K562 (cell line): ENCODE measurements around the gene RNF150. TPM values are rescaled to one million over a fixed set of nuclear protein-coding genes. Genes with fewer than 3 reads are reported as not detected.

Experiments
- ATAC-seq: fragments of 200-7000 bp; cut with Tn5 transposase; 3 replicates; pipeline ENCODE4 v1.9.1; 2020; ENCODE audit warnings: moderate library complexity
- BruUV-seq: library from RNA; stranded (reverse); fragments of 400-500 nt; replicated peaks from 2 replicates; lab custom pipeline; 2021; lab: Mats Ljungman, UMichigan
- CTCF ChIA-PET: fragments of 300-600 bp; formaldehyde crosslinking; extraction: SDS; loops from one replicate; lab custom pipeline; 2021; ENCODE audit warnings: low intra/inter-chr PET ratio; lab: Yijun Ruan, JAX
- POLR2A ChIA-PET: fragments of 300-600, 350-650 bp; sonication (Branson Sonifier 250); formaldehyde crosslinking; extraction: SDS; loops from one replicate; lab custom pipeline; 2021; ENCODE audit warnings: antibody characterized with exemption, inconsistent platforms; lab: Yijun Ruan, JAX
- DNase-seq, 4 experiments: peaks; one replicate each; pipeline versions ENCODE4 v3.0.0 to v3.0.0-alpha.2; 2011 to 2018; ENCODE audit warnings: low spot score in 3 of 4, mixed read lengths in 3 of 4; ENCODE audit errors: extremely low read depth in 1 of 4
- FAIRE-seq: peaks from 2 replicates; lab custom pipeline; 2011; peaks lifted over from hg19 to GRCh38; lab: Jason Lieb, UNC
- H2AFZ ChIP-seq: 2 replicates; pipeline ENCODE4 v1.6.0; 2011; ENCODE audit warnings: low read depth, low read length, control low read depth, inconsistent platforms
- H3K27ac ChIP-seq: fragments of 200-600 bp; 3 replicates; pipeline ENCODE4 v1.8.0; 2011; ENCODE audit warnings: low read depth, mild to moderate bottlenecking, control low read depth, inconsistent platforms, low read length, moderate library complexity, mixed read lengths; ENCODE audit errors: extremely low read depth
- H3K27me3 ChIP-seq, 2 experiments: fragments of 300-600 bp in 1 of 2; 2 replicates in 1 of 2; 3 replicates in 1 of 2; pipeline versions ENCODE4 v1.6.0 to v1.8.0; 2011; ENCODE audit warnings: inconsistent platforms in 2 of 2, low read length in 2 of 2, mild to moderate bottlenecking in 1 of 2, mixed read lengths in 1 of 2, moderate library complexity in 1 of 2; ENCODE audit not compliant: control insufficient read depth in 2 of 2, insufficient read depth in 2 of 2
- H3K36me3 ChIP-seq: fragments of 300-600 bp; 3 replicates; pipeline ENCODE4 v1.8.0; 2011; ENCODE audit warnings: mild to moderate bottlenecking, low read length, inconsistent platforms; ENCODE audit not compliant: control insufficient read depth, insufficient read depth
- H3K4me1 ChIP-seq, 2 experiments: fragments of 200-600 bp in 1 of 2; replicated peaks in 1 of 2; 2 replicates in 1 of 2; 3 replicates in 1 of 2; pipeline versions ENCODE4 v1.5.1 to v1.8.0; 2011; ENCODE audit warnings: inconsistent platforms in 2 of 2, low read length in 2 of 2, mild to moderate bottlenecking in 1 of 2, mixed read lengths in 1 of 2, moderate library complexity in 1 of 2; ENCODE audit not compliant: control insufficient read depth in 2 of 2, insufficient read depth in 2 of 2
- H3K4me2 ChIP-seq: 2 replicates; pipeline ENCODE4 v1.6.1; 2011; ENCODE audit warnings: low read length, control low read depth, inconsistent platforms, mixed read lengths; ENCODE audit not compliant: insufficient read depth
- H3K4me3 ChIP-seq: fragments of 200-600 bp; sonication (generic), shearing (Covaris generic); 2 replicates; pipeline ENCODE4 v1.5.1; 2016; ENCODE audit warnings: control low read depth, inconsistent platforms
- H3K79me2 ChIP-seq: fragments of 200-600 bp; 3 replicates; pipeline ENCODE4 v1.8.0; 2011; ENCODE audit warnings: low read length, inconsistent platforms; ENCODE audit not compliant: control insufficient read depth, insufficient read depth
- H3K9ac ChIP-seq, 2 experiments: 2 replicates each; pipeline versions ENCODE4 v1.6.0 to v1.6.1; 2011; ENCODE audit warnings: low read depth in 2 of 2, low read length in 2 of 2, control low read depth in 1 of 2, inconsistent platforms in 1 of 2, mild to moderate bottlenecking in 1 of 2, mixed read lengths in 1 of 2; ENCODE audit not compliant: insufficient read depth in 1 of 2
- H3K9me1 ChIP-seq: one replicate; pipeline ENCODE4 v1.6.0; 2011; ENCODE audit warnings: inconsistent platforms, mild to moderate bottlenecking, low read length, moderate library complexity; ENCODE audit not compliant: control insufficient read depth, insufficient read depth
- H3K9me3 ChIP-seq: replicated peaks from 2 replicates; pipeline ENCODE4 v1.5.1; 2011; ENCODE audit warnings: low read depth, low read length, inconsistent platforms; ENCODE audit not compliant: control insufficient read depth, insufficient read depth
- H4K20me1 ChIP-seq: replicated peaks from 2 replicates; pipeline ENCODE4 v1.6.1; 2011; ENCODE audit warnings: low read length, inconsistent platforms, mixed read lengths; ENCODE audit not compliant: control insufficient read depth, insufficient read depth
- ARID1B ChIP-seq: fragments of 450-650 bp; IDR thresholded peaks from 2 replicates; pipeline ENCODE4 v1.6.1; 2016; ENCODE audit warnings: antibody characterized with exemption, mild to moderate bottlenecking, inconsistent platforms
- HNRNPH1 ChIP-seq: fragments of 200-400 bp; formaldehyde crosslinking; optimal IDR thresholded peaks from 2 replicates; pipeline ENCODE3; 2017; ENCODE audit warnings: low read depth, mild to moderate bottlenecking, low read length, moderate library complexity
- NFIX ChIP-seq: fragments of 250-450 bp; sonication (Bioruptor Pico); IDR thresholded peaks from 2 replicates; pipeline ENCODE4 v1.4.0; 2020; ENCODE audit warnings: low read depth, mild to moderate bottlenecking, moderate library complexity
- PCBP2 ChIP-seq: fragments of 200-400 bp; formaldehyde crosslinking; IDR thresholded peaks from 2 replicates; pipeline ENCODE4 v1.6.1; 2018; ENCODE audit warnings: low read length, low read depth, mild to moderate bottlenecking, moderate library complexity; ENCODE audit not compliant: poor library complexity, severe bottlenecking
- RREB1 ChIP-seq: fragments of 250-450 bp; sonication (Bioruptor Pico); IDR thresholded peaks from 2 replicates; pipeline ENCODE4 v1.4.0; 2020
- TBP ChIP-seq: optimal IDR thresholded peaks from 2 replicates; pipeline ENCODE3; 2011; ENCODE audit warnings: low read depth, low read length, improper control_type of control experiment
- ZNF76 ChIP-seq: fragments of 250-450 bp; sonication (Bioruptor Pico); IDR thresholded peaks from 2 replicates; pipeline ENCODE4 v1.4.0; 2020; ENCODE audit warnings: mild to moderate bottlenecking, moderate library complexity, borderline replicate concordance
- ZNF79 ChIP-seq: fragments of 250-450 bp; sonication (Bioruptor Pico); IDR thresholded peaks from 2 replicates; pipeline ENCODE4 v1.4.0; 2020; ENCODE audit warnings: low read depth, mild to moderate bottlenecking, moderate library complexity
- WGBS: fragments of 100-300 bp; shearing (Covaris generic); methylation state at CpG from one replicate; pipeline ENCODE4 v1.1.6; 2016; ENCODE audit warnings: low coverage, mixed read lengths; ENCODE audit not compliant: insufficient coverage; ENCODE audit errors: missing lambda C conversion rate; 5-methylcytosine and 5-hydroxymethylcytosine counted together
- in situ Hi-C: fragments of 300-500 bp; cut with MboI; formaldehyde crosslinking; loops from 4 replicates; pipeline ENCODE4 v1.15.0; 2018; ENCODE audit warnings: inconsistent platforms, mixed read lengths
- intact Hi-C: fragments of 100-400 bp; cut with micrococcal nuclease; formaldehyde crosslinking; loops from 2 replicates; pipeline ENCODE4 v1.14.2; 2022
- polyA plus RNA-seq, 8 experiments: library from polyadenylated mRNA; depleted of rRNA in 4 of 8; stranded (reverse) in 5 of 8; unstranded in 3 of 8; fragments of >200 nt; fragmentation: Nextera tagmentation in 2 of 8; fragmentation: Illumina TruSeq in 1 of 8; extraction: Ambion mirVana in 2 of 8; extraction: Trizol in 1 of 8; gene quantifications; 2 replicates each; pipeline versions ENCODE4 v1.2.1 to v1.2.3, GENCODE V29; 2011 to 2014; ENCODE audit warnings: inconsistent platforms in 1 of 8, missing spikeins in 1 of 8
- total RNA-seq, 7 experiments: library from RNA; depleted of rRNA in 6 of 7; stranded (reverse); fragments of >200 nt in 6 of 7; fragmentation: Illumina TruSeq in 2 of 7; extraction: Trizol in 2 of 7; gene quantifications; 2 replicates each; pipeline versions ENCODE4 v1.2.1 to v1.2.3, GENCODE V29; 2011 to 2021; ENCODE audit warnings: low replicate concordance in 1 of 7
- TF ChIP-seq, protein P1 (sequence below): fragments of 250-450 bp; sonication (Bioruptor Pico); IDR thresholded peaks from 2 replicates; pipeline ENCODE4 v1.8.0; 2021; ENCODE audit warnings: moderate library complexity, mild to moderate bottlenecking, inconsistent platforms

The RNF150 gene
- total and polyA plus RNA-seq, 9 of the 15 experiments (the other 6 are each of a cell fraction or from before 2014, with no cell fraction given): 0.09 TPM; not detected in 8

- TF ChIP-seq HNRNPH1 (no peak), PCBP2 (no peak), TBP (no peak), ZNF76 (no peak)
- ATAC-seq (no peak), FAIRE-seq (no peak), DNase-seq (no peak)
- no peaks in the 10 kb centered on the region for H3K9me1 ChIP-seq
- no peak overlapping the region for H2AFZ ChIP-seq
- in situ Hi-C loops (no loop called here), intact Hi-C loops (no loop called here)
- no peaks in the 10 kb centered on the region for H3K27me3 ChIP-seq
- H3K4me1 ChIP-seq: no peaks in the 10 kb centered on the region
- H3K9me3 ChIP-seq: no peaks in the 10 kb centered on the region
- no peaks in the 10 kb centered on the region for H4K20me1 ChIP-seq
- no peak overlapping the region for H3K4me2 ChIP-seq
- ChIA-PET POLR2A (interaction anchor here (0.6 kb wide), 1 partner anchor 114 kb away, joined by 3 read pairs; no protein-coding TSS in a partner anchor), CTCF (no interaction called here)
- BruUV-seq: no TSS peak
- WGBS: 0% methylated on average over 1 of the region's 1 CpG
- H3K4me3 ChIP-seq: no peak overlapping the region
- H3K9ac ChIP-seq: no peak overlapping the region
- no peaks in the 10 kb centered on the region for H3K36me3 ChIP-seq
- H3K79me2 ChIP-seq: no peaks in the 10 kb centered on the region
- H3K27ac ChIP-seq: no peak overlapping the region
Observed at GRCh38 chr4:140901736-140902336, 231.4 kb downstream of the RNF150 start.

- Histone ChIP-seq H3K4me1 (no peaks in the 10 kb centered on the region), H3K9me1 (no peaks in the 10 kb centered on the region), H3K4me2 (no peak overlapping the region), H3K36me3 (no peaks in the 10 kb centered on the region), H4K20me1 (no peaks in the 10 kb centered on the region), H3K4me3 (no peak overlapping the region), H3K27ac (no peak overlapping the region), H2AFZ (no peak overlapping the region), H3K79me2 (no peaks in the 10 kb centered on the region), H3K9me3 (no peaks in the 10 kb centered on the region), H3K9ac (no peak overlapping the region), H3K27me3 (no peaks in the 10 kb centered on the region)
- intact Hi-C loops: no loop called here
- ATAC-seq (no peak), FAIRE-seq (no peak), DNase-seq (no peak)
- ChIA-PET POLR2A (no interaction called here), CTCF (no interaction called here)
- in situ Hi-C loops: no loop called here
- no TSS peak for BruUV-seq
- no peak for TF ChIP-seq RREB1 (CRISPR knock-in tag)
- no peak for TF ChIP-seq NFIX (CRISPR knock-in tag)
- no peak for TF ChIP-seq ZNF79 (CRISPR knock-in tag)
- TF ChIP-seq, protein P1, sequence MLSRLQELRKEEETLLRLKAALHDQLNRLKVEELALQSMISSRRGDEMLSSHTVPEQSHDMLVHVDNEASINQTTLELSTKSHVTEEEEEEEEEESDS (CRISPR knock-in tag): no peak
- no peak for TF ChIP-seq ARID1B
Observed at GRCh38 chr4:140893939-140894338, 239.3 kb downstream of the RNF150 start.
